ENCODE data around the gene PDE12. TPM values are rescaled to one million over a fixed set of nuclear protein-coding genes. Genes with fewer than 3 reads are reported as not detected.

PDE12 gene
- total RNA-seq, 1 donor from 2014 or later: 20.4 TPM

GRCh38 chr3:57575966-57576626, 20.0 kb downstream of the PDE12 start:
- no peaks in the 10 kb centered on the region for H3K9me3 ChIP-seq
- no peak overlapping the region for H3K27ac ChIP-seq
- no peak for DNase-seq
- peaks cover 16% of the 10 kb centered on the region for H3K4me1 ChIP-seq
- no peak for ATAC-seq
- peaks cover 94% of the 10 kb centered on the region for H3K36me3 ChIP-seq
- no peak overlapping the region for H3K4me3 ChIP-seq
- no peaks in the 10 kb centered on the region for H3K27me3 ChIP-seq
- TF ChIP-seq, protein P1, sequence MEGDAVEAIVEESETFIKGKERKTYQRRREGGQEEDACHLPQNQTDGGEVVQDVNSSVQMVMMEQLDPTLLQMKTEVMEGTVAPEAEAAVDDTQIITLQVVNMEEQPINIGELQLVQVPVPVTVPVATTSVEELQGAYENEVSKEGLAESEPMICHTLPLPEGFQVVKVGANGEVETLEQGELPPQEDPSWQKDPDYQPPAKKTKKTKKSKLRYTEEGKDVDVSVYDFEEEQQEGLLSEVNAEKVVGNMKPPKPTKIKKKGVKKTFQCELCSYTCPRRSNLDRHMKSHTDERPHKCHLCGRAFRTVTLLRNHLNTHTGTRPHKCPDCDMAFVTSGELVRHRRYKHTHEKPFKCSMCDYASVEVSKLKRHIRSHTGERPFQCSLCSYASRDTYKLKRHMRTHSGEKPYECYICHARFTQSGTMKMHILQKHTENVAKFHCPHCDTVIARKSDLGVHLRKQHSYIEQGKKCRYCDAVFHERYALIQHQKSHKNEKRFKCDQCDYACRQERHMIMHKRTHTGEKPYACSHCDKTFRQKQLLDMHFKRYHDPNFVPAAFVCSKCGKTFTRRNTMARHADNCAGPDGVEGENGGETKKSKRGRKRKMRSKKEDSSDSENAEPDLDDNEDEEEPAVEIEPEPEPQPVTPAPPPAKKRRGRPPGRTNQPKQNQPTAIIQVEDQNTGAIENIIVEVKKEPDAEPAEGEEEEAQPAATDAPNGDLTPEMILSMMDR (IDR thresholded peaks at IDR 0.05): no peak
- intact Hi-C loops (cut with DNase I): no loop called here

- Histone ChIP-seq H3K27me3 (no peaks in the 10 kb centered on the region), H3K27ac (no peak overlapping the region), H3K4me1 (peaks cover 16% of the 10 kb centered on the region), H3K36me3 (peaks cover 94% of the 10 kb centered on the region), H3K9me3 (no peaks in the 10 kb centered on the region), H3K4me3 (no peak overlapping the region)
- ATAC-seq (no peak), DNase-seq (no peak)
- intact Hi-C loops (cut with DNase I): no loop called here
- TF ChIP-seq, protein P1 (IDR thresholded peaks at IDR 0.05): no peak
Observed at GRCh38 chr3:57577801-57578200, 21.7 kb downstream of the PDE12 start.

GRCh38 chr3:57582474-57583168, 26.5 kb downstream of the PDE12 start:
- ATAC-seq (peak; percentile 37), DNase-seq (no peak)
- Histone ChIP-seq H3K36me3 (peaks cover 65% of the 10 kb centered on the region), H3K4me3 (no peak overlapping the region), H3K27me3 (no peaks in the 10 kb centered on the region), H3K9me3 (no peaks in the 10 kb centered on the region), H3K27ac (no peak overlapping the region), H3K4me1 (peaks cover 15% of the 10 kb centered on the region)
- intact Hi-C loops (cut with DNase I): no loop called here
- TF ChIP-seq, protein P1 (IDR thresholded peaks at IDR 0.05): no peak

GRCh38 chr3:57583544-57583943, 27.5 kb downstream of the PDE12 start:
- DNase-seq: no peak
- Histone ChIP-seq H3K4me1 (peaks cover 15% of the 10 kb centered on the region), H3K4me3 (no peak overlapping the region), H3K9me3 (no peaks in the 10 kb centered on the region), H3K27ac (no peak overlapping the region), H3K27me3 (no peaks in the 10 kb centered on the region), H3K36me3 (peaks cover 56% of the 10 kb centered on the region)
- intact Hi-C loops (cut with DNase I): no loop called here
- no peak for ATAC-seq
- TF ChIP-seq, protein P1 (IDR thresholded peaks at IDR 0.05): no peak

GRCh38 chr3:57586778-57587177, 30.7 kb downstream of the PDE12 start:
- H3K27ac ChIP-seq: no peak overlapping the region
- no peaks in the 10 kb centered on the region for H3K27me3 ChIP-seq
- TF ChIP-seq, protein P1 (IDR thresholded peaks at IDR 0.05): no peak
- ATAC-seq (no peak), DNase-seq (no peak)
- intact Hi-C loops (cut with DNase I): no loop called here
- no peaks in the 10 kb centered on the region for H3K9me3 ChIP-seq
- peaks cover 15% of the 10 kb centered on the region for H3K4me1 ChIP-seq
- peaks cover 31% of the 10 kb centered on the region for H3K36me3 ChIP-seq
- no peak overlapping the region for H3K4me3 ChIP-seq

Data from upper lobe of right lung (tissue), 1 donor.